Astrocyte (in vitro differentiated cells and primary cell): Measurements from ENCODE around the gene MGAT3.

Source experiments
- EZH2 ChIP-seq: IDR thresholded peaks from 2 replicates; pipeline ENCODE4 v1.6.1; 2012; ENCODE audit warnings: mild to moderate bottlenecking, low read length, inconsistent platforms; ENCODE audit not compliant: insufficient read depth
- TF ChIP-seq, protein P1 (sequence below): IDR thresholded peaks from 2 replicates; pipeline ENCODE4 v1.5.1; 2011; ENCODE audit warnings: low read depth, mild to moderate bottlenecking, inconsistent platforms, low read length, moderate library complexity; ENCODE audit not compliant: insufficient read depth

GRCh38 chr22:39510529-39511149 lies 53.8 kb downstream of the MGAT3 start:
- TF ChIP-seq, protein P1, sequence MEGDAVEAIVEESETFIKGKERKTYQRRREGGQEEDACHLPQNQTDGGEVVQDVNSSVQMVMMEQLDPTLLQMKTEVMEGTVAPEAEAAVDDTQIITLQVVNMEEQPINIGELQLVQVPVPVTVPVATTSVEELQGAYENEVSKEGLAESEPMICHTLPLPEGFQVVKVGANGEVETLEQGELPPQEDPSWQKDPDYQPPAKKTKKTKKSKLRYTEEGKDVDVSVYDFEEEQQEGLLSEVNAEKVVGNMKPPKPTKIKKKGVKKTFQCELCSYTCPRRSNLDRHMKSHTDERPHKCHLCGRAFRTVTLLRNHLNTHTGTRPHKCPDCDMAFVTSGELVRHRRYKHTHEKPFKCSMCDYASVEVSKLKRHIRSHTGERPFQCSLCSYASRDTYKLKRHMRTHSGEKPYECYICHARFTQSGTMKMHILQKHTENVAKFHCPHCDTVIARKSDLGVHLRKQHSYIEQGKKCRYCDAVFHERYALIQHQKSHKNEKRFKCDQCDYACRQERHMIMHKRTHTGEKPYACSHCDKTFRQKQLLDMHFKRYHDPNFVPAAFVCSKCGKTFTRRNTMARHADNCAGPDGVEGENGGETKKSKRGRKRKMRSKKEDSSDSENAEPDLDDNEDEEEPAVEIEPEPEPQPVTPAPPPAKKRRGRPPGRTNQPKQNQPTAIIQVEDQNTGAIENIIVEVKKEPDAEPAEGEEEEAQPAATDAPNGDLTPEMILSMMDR, result no peak
- no peak for TF ChIP-seq EZH2
